GM06990 (cell line): Measurements from ENCODE around the gene PRR23B.

Experiments used
- DNase-seq: peaks from one replicate; pipeline ENCODE4 v3.0.0-alpha.2; 2011; ENCODE audit not compliant: insufficient read length; ENCODE audit errors: extremely low read depth
- H3K27me3 ChIP-seq: replicated peaks from 2 replicates; pipeline ENCODE4 v1.6.0; 2011; ENCODE audit warnings: low read length; ENCODE audit not compliant: control insufficient read depth, insufficient read depth
- H3K36me3 ChIP-seq: 2 replicates; pipeline ENCODE4 v1.5.1; 2011; ENCODE audit warnings: low read length; ENCODE audit not compliant: control insufficient read depth, insufficient read depth
- H3K4me3 ChIP-seq: replicated peaks from 2 replicates; pipeline ENCODE4 v1.5.1; 2011; ENCODE audit warnings: low read depth, mild to moderate bottlenecking, control low read depth, low read length
- CTCF ChIP-seq: IDR thresholded peaks from 2 replicates; pipeline ENCODE4 v1.5.1; 2011; ENCODE audit warnings: low read length, control low read depth, mild to moderate bottlenecking, inconsistent platforms; ENCODE audit not compliant: insufficient read depth, poor library complexity, severe bottlenecking

The PRR23B gene

GRCh38 chr3:139020868-139021234, at the start of gene PRR23B:
PRR23B (minus strand) TSS chr3:139020926; CDS start chr3:139020661, 265 bp downstream.
- DNase-seq: no peak
- Histone ChIP-seq H3K4me3 (no peak within 1 kb of the TSS), H3K27me3 (no peaks in the 10 kb centered on the region), H3K36me3 (no peaks in the 10 kb centered on the region)
- TF ChIP-seq CTCF: peak; percentile 15

GRCh38 chr3:139062918-139063317, 42.2 kb upstream of the PRR23B start:
- no peak for DNase-seq
- no peaks in the 10 kb centered on the region for H3K27me3 ChIP-seq
- no peak overlapping the region for H3K4me3 ChIP-seq
- no peaks in the 10 kb centered on the region for H3K36me3 ChIP-seq
- TF ChIP-seq CTCF: no peak

- no peak for TF ChIP-seq CTCF
- H3K27me3 ChIP-seq: no peaks in the 10 kb centered on the region
- no peak overlapping the region for H3K4me3 ChIP-seq
- H3K36me3 ChIP-seq: no peaks in the 10 kb centered on the region
- no peak for DNase-seq
These were observed 32.3 kb upstream of the PRR23B start for GRCh38 chr3:139052802-139053600.

GRCh38 chr3:139044366-139045210, 23.9 kb upstream of the PRR23B start, which contains the start of gene PRR23C:
PRR23C (minus strand) TSS chr3:139044892; CDS start chr3:139044620, 272 bp downstream.
- peak; percentile 5 for TF ChIP-seq CTCF
- no peaks in the 10 kb centered on the region for H3K36me3 ChIP-seq
- no peak within 1 kb of the TSS for H3K4me3 ChIP-seq
- DNase-seq: no peak
- H3K27me3 ChIP-seq: no peaks in the 10 kb centered on the region

- DNase-seq: no peak
- Histone ChIP-seq H3K27me3 (no peaks in the 10 kb centered on the region), H3K36me3 (no peaks in the 10 kb centered on the region), H3K4me3 (no peak overlapping the region)
- no peak for TF ChIP-seq CTCF
These were observed 23.0 kb upstream of the PRR23B start for GRCh38 chr3:139043554-139044365.
